ENCODE measurements around the gene ADAP1.
"Not testable (repeated sequence)": the region's sequence is repeated elsewhere in the genome, so short reads cannot be mapped to it uniquely, and the experiment has no call there.

Gene ADAP1

DNA sequence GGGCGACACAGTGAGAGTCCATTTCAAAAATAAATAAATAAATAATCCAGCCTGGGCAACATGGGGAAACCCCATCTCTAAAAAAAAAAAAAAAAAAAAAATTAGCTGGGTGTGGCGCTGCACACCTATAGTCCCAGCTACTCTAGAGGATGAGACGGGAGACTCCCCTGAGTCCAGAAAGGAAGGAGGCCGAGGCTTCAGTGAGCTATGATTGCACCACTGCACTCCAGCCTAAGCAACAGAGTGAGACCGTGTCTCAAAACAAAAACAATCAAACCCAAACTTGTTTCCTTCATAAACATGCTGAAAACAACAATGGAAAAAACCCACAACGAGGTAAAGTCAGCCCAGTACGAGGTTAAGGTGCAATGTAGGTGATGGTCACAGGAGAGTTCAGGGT, 19.7 kb upstream of the ADAP1 start:
- DNase-seq = no peak

GRCh38 chr7:973312-973711, 18.8 kb upstream of the ADAP1 start:
- DNase-seq = no peak

DNA sequence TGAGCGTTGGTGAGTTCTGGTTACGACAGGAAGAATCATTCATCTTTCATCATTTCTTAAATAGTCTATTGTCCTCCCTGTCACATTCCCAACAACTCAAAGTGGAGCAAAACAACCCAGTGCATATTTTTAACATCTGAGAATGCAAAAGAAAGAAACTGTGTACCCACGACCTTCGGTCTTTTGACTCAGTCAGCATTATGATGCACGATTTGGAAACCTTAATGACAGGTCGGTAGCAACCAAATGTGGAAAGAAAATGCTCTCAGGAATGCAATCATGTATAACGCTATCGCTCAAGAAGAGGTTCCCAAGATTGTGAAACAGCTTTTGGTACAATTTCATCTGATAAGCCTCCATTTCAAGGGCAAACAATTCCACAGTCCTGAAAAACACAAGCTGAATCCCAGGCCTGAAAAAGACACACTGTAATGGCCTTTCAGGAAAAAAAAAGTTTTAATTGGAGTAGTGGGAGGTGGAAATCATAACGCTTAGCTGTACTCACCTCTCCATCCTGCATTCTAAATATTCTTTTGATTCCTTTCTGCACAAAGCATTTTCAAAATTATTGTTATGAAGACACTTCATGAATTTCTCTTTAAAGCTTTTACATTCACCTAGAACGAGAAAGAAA, 18.3 kb upstream of the ADAP1 start:
- no peak for DNase-seq

DNA sequence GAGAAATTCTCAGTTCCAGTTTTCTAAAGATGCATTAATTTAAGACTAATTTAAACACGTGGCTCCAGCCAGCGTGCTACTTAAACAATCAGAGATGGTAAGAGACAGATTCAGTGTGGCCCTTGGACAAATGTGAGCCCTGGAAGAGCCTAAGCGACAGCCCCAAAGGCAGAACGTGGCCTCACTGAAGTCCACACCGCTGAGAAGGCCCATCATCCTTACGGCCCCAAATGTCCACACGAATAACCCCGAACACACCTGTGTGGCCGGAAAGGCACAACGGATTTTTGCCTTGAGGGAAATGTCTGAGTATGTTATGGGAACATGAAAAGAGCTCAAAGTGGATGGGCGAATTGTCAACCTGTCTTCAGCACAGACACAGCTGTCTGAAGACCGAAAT, 17.6 kb upstream of the ADAP1 start:
- no peak for DNase-seq

DNA sequence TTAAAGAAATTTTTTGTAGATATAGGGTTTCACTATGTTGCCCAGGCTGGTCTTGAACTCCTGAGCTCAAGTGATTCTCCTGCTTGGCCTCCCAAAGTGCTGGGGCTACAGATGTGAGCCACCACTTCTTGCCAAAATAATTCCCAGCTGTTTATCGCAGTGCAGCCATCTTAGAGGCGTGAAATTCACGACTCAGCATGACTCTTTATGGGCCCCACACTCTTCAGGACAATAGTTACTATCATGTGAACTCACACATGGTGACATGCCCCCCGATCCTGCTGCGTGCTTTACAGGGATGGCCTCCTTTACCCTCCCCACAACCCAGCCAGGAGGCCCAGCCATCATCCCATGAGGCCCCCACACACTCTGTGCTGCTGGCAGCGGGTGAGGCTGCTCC, 16.3 kb upstream of the ADAP1 start:
- no peak for DNase-seq

DNA sequence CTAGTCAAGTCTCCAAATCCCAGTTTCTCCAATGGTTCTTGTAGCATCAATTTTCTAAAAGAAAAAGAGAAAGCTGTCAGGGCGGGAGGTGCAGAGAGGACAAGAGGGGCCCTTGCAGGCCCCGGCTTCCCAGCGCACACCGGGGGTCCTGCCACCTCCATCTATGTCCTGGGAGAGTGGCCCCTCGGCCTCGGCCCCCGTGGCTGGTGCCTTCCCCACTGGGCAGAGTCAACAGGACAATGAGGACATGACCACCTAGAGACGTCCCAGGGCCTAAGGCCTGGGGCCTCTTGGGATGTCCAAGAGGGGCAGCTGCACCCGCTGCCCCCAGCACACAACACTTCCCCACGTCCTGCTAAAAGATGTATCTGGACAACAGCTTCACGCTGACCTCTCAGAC, 14.9 kb upstream of the ADAP1 start:
- no peak for DNase-seq

DNA sequence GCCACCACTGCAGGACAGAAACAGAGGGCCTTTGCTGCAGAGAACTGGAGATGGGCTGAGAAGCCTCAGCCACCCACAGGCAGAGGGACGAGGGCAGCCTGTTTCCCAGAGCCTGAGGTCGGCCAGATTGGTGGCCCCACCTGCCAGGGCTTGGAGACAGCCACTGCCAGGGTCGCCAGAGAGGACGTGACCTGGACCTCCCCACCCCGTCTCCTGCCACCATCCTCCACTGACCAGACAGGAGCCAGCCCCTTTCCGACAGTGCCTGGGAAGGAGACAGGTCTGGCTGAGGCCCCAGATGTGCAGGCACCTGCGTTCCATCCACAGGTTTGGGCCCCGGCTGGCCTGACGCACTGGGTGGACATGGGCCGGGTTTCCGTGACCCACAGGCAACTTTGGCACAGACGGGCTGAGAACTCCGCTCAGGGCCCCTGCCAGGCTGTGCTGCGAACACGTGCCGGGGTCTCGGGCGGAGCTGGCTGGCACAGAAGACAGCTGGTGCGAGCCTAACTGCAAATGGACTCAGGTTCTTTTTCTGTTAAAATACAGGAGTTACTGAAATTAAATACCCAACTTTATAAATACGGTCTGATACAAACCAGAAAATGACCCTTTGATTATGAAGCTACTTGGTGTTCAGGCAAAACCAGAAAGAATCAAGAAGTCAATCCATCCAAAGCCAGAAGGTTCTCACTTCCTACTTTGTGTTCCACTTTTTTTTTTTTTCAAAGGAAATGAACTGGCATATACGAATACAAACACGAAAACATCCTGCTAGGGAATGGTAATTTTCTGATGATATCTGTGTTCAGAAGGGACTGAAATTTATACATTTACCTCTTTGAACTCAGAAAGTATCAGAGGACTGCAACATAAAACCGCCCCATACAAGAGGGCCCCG, 14.0 kb upstream of the ADAP1 start:
- no peak for DNase-seq

DNA sequence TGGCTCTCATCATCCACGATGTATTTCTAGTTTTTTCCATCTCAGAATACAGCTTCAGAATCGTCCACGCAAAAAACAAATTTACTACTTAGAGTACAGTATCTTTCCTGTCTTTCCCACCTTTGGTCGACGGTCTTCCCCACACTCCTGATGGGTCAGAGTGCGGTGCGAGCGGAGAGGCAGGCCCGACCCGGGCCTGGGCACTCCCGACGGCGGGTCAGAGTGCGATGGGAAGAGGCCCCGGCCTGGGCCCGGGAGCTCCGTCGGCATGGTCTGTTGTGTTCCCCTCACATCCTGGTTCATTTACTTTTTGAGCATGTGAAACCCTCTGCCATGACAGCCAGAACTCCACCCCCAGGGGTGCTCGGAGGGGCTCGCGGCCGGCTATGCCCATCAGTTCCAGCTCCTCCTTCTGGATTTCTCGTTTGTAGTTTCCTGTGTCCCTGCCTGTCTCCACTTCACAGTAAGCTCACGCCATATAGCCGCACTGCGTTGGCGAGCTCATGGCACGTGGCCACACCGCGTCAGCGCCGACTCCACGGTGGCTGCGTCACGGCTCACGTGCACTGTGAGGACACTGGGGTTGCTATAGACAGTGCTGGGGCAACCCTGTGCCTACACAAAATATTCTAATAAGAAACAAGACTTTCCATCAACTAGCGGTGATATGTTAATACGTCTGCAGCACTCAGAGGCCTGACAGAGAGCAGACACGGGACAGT, 13.0 kb upstream of the ADAP1 start:
- no peak for DNase-seq

DNA sequence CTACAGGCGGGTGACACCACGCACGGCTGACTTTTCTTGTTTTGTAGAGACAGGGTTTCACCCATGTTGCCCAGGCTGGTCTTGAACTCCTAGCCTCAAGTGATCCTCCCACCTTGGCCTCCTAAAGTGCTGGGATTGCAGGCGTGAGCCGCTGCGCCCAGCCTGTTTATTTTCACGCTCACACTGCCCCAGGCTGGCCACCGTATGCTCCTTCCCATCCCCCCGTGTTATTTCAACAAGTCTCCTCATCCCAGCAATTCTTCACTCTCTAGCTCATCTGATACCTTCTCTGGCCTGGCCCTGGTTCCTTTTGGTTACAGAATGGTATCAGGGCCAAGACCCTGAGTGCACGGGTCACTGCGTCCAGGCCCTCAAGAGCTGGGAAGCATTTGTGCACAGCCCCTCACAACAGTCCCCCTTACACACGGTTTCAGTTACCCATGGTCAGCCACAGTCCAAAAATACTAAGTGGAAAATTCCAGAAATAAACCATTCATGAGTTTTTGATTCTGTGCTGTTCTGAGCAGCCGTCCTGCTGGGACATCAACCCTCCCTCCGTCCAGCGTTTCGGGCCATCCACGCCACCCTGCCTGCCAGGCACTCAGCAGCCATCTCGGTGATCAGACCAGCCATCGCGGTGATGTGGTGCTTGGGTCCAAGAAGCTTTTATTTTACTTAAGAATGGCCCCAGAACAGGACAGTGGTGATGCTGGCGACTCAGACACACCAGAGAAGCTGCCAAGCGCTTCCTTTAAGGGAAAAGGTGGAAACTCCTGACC, 12.0 kb upstream of the ADAP1 start:
- no peak for DNase-seq

DNA sequence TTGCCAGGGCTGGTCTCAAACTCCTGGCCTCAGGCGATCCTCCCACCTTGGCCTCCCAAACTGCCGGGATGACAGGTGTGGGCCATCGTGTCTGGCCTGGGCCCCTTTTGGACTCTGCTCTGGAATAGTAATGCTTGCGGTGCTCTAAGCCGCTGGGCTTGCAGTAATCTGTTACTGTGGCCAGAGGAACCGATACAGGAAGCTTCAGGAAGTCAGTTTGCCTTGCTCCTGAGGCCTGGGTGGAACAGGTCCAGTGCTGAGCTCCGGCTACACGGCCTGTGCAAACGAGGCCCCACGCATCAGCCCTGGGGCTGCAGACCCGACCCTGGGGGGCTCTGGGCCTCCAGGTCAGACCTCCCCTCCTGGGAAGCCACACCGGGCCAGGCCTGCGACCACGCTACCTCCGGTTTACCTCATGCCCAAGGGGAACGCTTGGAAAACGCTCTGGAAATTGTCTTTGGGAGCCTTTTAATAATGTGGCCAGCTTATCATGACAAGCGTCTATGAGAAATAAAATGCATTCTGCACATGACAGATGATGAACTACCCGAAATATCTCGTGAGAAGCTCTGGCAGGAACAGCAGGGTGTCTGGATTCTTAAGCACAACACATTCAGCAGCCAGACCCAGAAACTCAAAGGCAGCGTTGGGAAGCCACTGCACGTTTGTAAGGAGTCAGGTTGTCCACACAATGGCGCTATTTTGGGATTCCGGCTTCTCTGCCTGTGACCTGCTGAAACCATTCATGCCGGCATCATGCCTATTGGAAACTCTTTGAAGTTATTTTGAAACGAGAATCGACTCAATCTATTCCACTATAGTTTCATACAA, 10.1 kb upstream of the ADAP1 start:
- peak in 1 of 2 experiments; percentile 41 for DNase-seq

GRCh38 chr7:963236-964078, 9.0 kb upstream of the ADAP1 start:
- no peak for DNase-seq

DNA sequence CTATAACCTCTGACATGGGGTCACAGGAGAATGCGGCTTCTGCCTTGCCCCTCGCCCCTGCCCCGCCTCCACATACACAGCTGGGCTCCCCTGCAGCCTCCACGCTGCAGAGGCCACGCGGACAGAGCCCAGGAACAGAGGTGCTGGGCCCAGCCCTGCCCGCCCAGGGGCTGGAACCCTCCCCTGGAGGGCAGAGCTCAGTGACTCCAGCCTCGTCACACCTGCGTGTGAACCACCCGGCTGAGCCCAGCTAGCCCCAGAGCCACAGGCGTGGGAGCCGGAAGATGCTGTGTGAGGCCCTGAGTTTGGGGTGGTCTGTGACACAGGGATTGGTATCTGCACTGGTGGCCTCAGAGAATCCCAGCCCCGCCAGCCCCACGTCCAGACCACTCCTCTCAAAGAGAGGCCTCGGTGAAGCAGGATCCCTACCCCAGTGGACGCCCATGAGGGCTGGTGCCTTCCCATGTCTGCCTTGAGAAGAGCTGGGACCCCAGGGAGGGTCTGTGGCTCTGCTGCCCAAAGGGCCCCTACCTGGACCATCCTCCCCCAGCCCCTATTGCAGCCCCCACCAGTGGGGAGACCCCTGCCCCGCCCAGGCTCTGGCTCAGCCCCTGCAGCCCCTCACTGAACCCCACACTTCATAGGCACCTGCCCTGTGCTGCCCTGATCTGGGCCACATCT, 8.1 kb upstream of the ADAP1 start:
- no peak for DNase-seq

GRCh38 chr7:961546-962400, 7.3 kb upstream of the ADAP1 start:
- DNase-seq = no peak

DNA sequence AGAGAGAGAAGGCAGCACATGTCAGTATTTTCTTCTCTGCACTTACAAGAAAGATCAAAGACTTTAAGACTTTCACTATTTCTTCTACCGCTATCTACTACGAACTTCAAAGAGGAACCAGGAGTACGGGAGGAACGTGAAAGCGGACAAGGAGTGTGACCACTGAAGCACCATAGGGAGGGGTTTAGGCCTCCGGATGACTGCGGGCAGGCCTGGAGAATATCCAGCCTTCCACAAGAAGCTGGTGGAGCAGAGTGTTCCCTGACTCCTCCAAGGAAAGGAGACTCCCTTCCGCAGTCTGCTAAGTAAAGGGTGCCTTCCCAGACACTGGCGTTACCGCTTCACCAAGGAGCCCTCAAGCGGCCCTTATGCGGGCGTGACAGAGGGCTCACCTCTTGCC, 6.5 kb upstream of the ADAP1 start:
- DNase-seq = not testable (repeated sequence)

DNA sequence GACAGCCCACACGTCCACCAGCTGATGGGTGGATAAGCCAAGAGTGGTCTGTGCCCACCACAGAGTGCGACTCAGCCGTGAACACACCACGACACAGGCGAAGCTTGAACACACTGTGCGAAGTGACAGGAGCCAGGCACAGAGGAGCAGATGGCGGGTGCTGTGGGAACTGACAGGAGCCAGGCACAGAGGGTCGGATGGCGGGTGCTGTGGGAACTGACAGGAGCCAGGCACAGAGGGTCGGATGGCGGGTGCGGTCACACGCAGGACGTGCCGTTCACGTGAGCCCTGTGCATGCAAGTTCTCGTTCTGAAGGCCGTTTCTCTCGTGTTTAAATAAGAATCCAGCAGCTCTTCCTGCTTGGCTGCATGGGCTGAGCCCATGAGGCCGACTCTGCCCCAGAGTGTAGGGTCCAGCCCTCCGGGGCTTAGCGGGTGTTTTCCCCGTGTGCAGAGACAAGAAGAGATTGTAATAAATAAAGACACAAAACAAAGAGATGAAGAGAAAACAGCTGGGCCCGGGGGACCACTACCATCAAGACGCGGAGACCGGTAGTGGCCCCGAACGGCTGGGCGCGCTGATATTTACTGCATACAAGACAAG, 5.9 kb upstream of the ADAP1 start:
- DNase-seq = no peak

DNA sequence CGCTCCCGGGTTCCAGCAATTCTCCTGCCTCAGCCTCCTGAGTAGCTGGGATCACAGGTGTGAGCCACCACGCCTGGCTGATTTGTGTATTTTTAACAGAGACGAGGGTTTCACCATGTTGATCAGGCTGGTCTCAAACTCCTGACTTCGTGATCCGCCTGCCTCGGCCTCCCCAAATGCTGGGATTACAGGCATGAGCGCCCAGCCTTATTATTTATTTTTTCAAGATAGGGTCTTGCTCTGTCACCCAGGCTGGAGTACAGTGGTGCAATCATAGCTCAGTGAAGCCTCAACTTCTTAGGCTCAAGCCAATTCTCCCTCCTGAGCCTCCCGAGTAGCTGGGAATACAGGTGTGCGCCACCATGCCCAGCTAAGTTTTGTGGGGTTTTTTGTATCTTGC, 5.3 kb upstream of the ADAP1 start:
- not testable (repeated sequence) for DNase-seq

- no peak for DNase-seq
These were observed 4.8 kb upstream of the ADAP1 start for GRCh38 chr7:959271-959670.

DNA sequence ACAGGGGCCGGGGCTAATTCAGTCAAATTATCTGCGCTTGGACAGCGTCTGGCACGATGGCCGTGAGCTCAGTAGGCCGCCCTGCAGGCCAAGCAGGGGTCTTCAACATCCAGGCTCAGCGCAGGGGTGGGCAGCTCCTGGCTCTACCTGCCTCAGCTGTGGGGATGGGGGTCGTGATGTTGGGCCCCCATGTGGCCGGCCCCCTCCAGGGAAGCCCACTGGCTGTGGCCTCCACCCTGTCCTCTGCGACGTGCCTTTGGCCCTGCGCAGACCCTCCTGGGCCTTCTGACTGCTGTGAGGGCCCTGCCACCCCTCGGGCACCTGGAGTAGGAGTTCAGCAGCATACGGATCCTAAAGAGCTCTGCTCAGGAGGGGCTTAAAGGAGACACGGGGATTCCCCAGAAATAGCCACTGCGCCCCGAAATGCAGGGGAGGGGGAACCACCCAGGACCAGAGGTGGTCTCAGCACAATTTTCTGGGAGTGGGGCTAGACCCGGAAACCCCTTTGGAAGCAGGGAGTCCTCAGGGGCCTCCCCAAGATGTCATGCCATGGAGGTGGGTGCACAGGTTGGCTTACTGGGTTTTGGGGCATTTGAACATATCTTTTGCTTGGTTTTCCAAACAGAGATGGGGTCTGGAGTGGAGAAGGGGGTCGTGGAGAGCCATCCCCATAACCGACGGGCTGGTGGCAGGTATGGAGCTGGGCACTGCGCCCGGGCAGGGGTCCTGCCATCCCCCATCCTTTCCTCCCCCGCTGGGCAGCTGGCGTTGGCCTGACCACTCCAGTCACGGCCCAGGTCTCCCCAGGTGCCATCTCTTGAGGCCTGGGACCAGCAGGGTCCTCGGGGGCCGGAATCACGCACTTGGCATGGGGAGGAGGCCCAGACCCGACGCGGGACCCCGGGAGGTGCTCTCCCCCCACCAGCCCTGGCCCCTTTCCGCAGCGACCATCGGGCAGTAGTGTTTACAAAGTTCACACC, 4.0 kb upstream of the ADAP1 start:
- no peak for DNase-seq

Measured in NCI-H526 (cell line).